ENCODE results near the gene TXNDC16. TPM values are rescaled to one million over a fixed set of nuclear protein-coding genes. Genes with fewer than 3 reads are reported as not detected.

TXNDC16 gene
- polyA plus RNA-seq, 3 donors = 2.6 to 4.1 (median 3.8) TPM

- Mint-ChIP-seq H3K4me1 (peaks cover 3% of the 10 kb centered on the region), H3K27ac (no peak overlapping the region), H3K4me3 (no peak overlapping the region), H3K36me3 (peaks cover 17 to 18% of the 10 kb centered on the region in 2 donors), H3K9me3 (no peaks in the 10 kb centered on the region), H3K27me3 (ENCODE audit: low read depth in 3 of 3) (no peaks in the 10 kb centered on the region)
- Histone ChIP-seq H2AFZ (ENCODE audit: insufficient read depth, low read depth, low read length, poor library complexity, severe bottlenecking) (no peak overlapping the region), H3K79me2 (ENCODE audit: insufficient read depth, low read length) (no peaks in the 10 kb centered on the region), H3K4me1 (ENCODE audit: control insufficient read depth in 1 of 2, insufficient read depth in 2 of 2, low read length in 2 of 2) (no peaks in the 10 kb centered on the region), H3K4me3 (replicated peaks in 1 of 3; ENCODE audit: low read depth in 2 of 3, low read length in 3 of 3) (no peak overlapping the region), H3K9ac (ENCODE audit: insufficient read depth, low read length, poor library complexity, severe bottlenecking) (no peak overlapping the region), H3K36me3 (replicated peaks in 1 of 2; ENCODE audit: control insufficient read depth in 1 of 2, insufficient read depth in 2 of 2, low read length in 2 of 2) (peaks cover 0 to 7% of the 10 kb centered on the region in 2 donors), H3K27ac (ENCODE audit: low read depth in 1 of 2, low read length in 2 of 2) (no peak overlapping the region), H4K20me1 (ENCODE audit: insufficient read depth, low read length) (no peaks in the 10 kb centered on the region), H3K27me3 (ENCODE audit: control insufficient read depth in 2 of 2, insufficient read depth in 2 of 2, low read length in 2 of 2) (no peaks in the 10 kb centered on the region), H3K4me2 (replicated peaks; ENCODE audit: extremely low read depth, low read length, poor library complexity, severe bottlenecking) (no peak overlapping the region), H3K9me3 (replicated peaks in 1 of 2; ENCODE audit: control insufficient read depth in 1 of 2, insufficient read depth in 1 of 2, low read length in 2 of 2) (no peaks in the 10 kb centered on the region)
- TF ChIP-seq CTCF (IDR thresholded peaks at IDR 0.05) = no peak
- intact Hi-C loops (cut with micrococcal nuclease) = no loop called here
- 94% methylated on average over 3 of the region's 4 CpGs for WGBS (ENCODE audit: insufficient coverage)
- no peak for DNase-seq
Observed at GRCh38 chr14:52439476-52439875, 112.8 kb downstream of the TXNDC16 start.

GRCh38 chr14:52434955-52435354, 117.3 kb downstream of the TXNDC16 start:
- Histone ChIP-seq H3K9me3 (replicated peaks in 1 of 2; ENCODE audit: control insufficient read depth in 1 of 2, insufficient read depth in 1 of 2, low read length in 2 of 2) (no peaks in the 10 kb centered on the region), H3K4me1 (ENCODE audit: control insufficient read depth in 1 of 2, insufficient read depth in 2 of 2, low read length in 2 of 2) (no peaks in the 10 kb centered on the region), H3K4me3 (replicated peaks in 1 of 3; ENCODE audit: low read depth in 2 of 3, low read length in 3 of 3) (no peak overlapping the region), H2AFZ (ENCODE audit: insufficient read depth, low read depth, low read length, poor library complexity, severe bottlenecking) (no peak overlapping the region), H3K9ac (ENCODE audit: insufficient read depth, low read length, poor library complexity, severe bottlenecking) (no peak overlapping the region), H4K20me1 (ENCODE audit: insufficient read depth, low read length) (no peaks in the 10 kb centered on the region), H3K36me3 (replicated peaks in 1 of 2; ENCODE audit: control insufficient read depth in 1 of 2, insufficient read depth in 2 of 2, low read length in 2 of 2) (peaks cover 0 to 7% of the 10 kb centered on the region in 2 donors), H3K4me2 (replicated peaks; ENCODE audit: extremely low read depth, low read length, poor library complexity, severe bottlenecking) (no peak overlapping the region), H3K79me2 (ENCODE audit: insufficient read depth, low read length) (no peaks in the 10 kb centered on the region), H3K27ac (ENCODE audit: low read depth in 1 of 2, low read length in 2 of 2) (no peak overlapping the region), H3K27me3 (ENCODE audit: control insufficient read depth in 2 of 2, insufficient read depth in 2 of 2, low read length in 2 of 2) (no peaks in the 10 kb centered on the region)
- Mint-ChIP-seq H3K27ac (no peak overlapping the region), H3K4me1 (no peaks in the 10 kb centered on the region), H3K4me3 (no peak overlapping the region), H3K9me3 (no peaks in the 10 kb centered on the region), H3K27me3 (ENCODE audit: low read depth in 3 of 3) (peaks cover 0 to 1% (median 0%) of the 10 kb centered on the region in 3 donors), H3K36me3 (peaks cover 13 to 15% of the 10 kb centered on the region in 2 donors)
- intact Hi-C loops (cut with micrococcal nuclease) = no loop called here
- DNase-seq = no peak
- no peak for TF ChIP-seq CTCF (IDR thresholded peaks at IDR 0.05)
- 83% methylated on average over 1 of the region's 1 CpG for WGBS (ENCODE audit: insufficient coverage)
